H1 (cell line): ENCODE data around the gene WDR27.

Source experiments
- CHD2 ChIP-seq: IDR thresholded peaks from 2 replicates; pipeline ENCODE4 v1.6.1; 2012; ENCODE audit warnings: low read length, improper control_type of control experiment
- CREB1 ChIP-seq: IDR thresholded peaks from 2 replicates; pipeline ENCODE4 v1.6.1; 2012; ENCODE audit warnings: inconsistent platforms
- CTCF ChIP-seq, 3 experiments: IDR thresholded peaks; 1 replicate in 2 of 3; 2 replicates in 1 of 3; pipeline versions ENCODE4 v1.5.1 to v1.6.1; 2011; ENCODE audit warnings: low read length in 3 of 3, mild to moderate bottlenecking in 3 of 3, inconsistent platforms in 2 of 3, low read depth in 1 of 3, moderate library complexity in 1 of 3; ENCODE audit not compliant: insufficient read depth in 1 of 3; ENCODE audit errors: control extremely low read depth in 1 of 3
- FOSL1 ChIP-seq: IDR thresholded peaks from 2 replicates; pipeline ENCODE4 v1.6.1; 2011; ENCODE audit warnings: mild to moderate bottlenecking, low read depth, low read length, moderate library complexity; ENCODE audit not compliant: insufficient read depth
- TAF1 ChIP-seq: IDR thresholded peaks from 2 replicates; pipeline ENCODE4 v1.6.1; 2011; ENCODE audit warnings: mild to moderate bottlenecking, low read depth, low read length
- YY1 ChIP-seq: IDR thresholded peaks from 2 replicates; pipeline ENCODE4 v1.6.1; 2011; ENCODE audit warnings: low read depth, mild to moderate bottlenecking, low read length

GRCh38 chr6:169622618-169623017 is 79.2 kb downstream of the WDR27 start:
- TF ChIP-seq CTCF (IDR thresholded peaks at IDR 0.05; ENCODE audit: control extremely low read depth in 1 of 3, insufficient read depth in 1 of 3, low read depth in 1 of 3, low read length in 3 of 3) (no peak), FOSL1 (no peak), CHD2 (no peak), TAF1 (no peak), YY1 (no peak), CREB1 (no peak)
